ENCODE measurements around the gene PTMA.
"Not testable (repeated sequence)": the region's sequence is repeated elsewhere in the genome, so short reads cannot be mapped to it uniquely, and the experiment has no call there.

PTMA gene

DNA sequence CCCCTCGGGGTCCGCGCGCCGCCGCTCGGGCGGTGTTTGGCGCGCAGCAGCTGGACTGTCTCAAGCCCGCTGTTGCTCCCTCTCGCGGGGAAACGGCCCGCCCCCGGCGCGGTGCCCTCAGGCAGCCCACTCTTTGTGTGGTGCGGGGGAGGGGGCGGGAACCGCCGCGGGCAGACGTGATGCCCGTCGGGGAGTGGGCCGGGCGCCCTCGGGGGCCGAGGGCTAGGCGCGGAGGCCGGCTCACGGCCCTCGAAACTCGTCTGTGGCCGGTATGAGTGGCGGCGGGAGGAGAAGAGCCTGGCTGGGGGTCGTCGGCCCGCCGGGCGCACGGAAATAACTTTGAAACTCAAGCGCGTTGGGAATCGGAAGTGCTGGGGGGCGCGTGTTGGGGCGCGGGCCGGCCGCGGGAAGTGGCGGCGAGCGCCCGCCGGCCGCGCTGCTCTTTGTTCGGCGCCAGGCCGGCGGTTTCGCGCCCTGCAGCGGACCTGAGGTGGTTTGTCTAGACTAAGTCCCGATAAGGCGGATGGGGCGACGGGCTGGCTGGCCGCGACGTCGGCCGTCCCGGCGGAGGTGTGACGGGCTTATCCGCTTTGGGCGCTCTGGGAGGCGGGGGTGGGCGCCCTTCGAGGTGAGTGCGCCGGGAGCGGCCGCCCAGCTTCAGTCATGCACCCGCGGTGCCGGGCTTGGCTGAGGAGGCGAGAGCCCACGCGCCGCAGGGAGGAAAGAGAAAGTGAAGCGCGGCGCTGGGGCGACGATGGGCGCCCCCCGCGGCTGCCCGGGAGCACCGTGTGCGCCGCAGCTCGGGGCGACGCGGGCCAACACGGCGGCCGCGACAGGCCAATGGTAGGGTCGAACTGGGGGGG, 679 bp downstream of the PTMA start:
- Histone ChIP-seq H3K27me3 (ENCODE audit: control insufficient read depth, insufficient read depth, low read length) (no peaks in the 10 kb centered on the region), H3K27ac (ENCODE audit: low read length) (peak overlapping the region; percentile 92), H3K36me3 (ENCODE audit: control insufficient read depth, low read depth, low read length) (peaks cover 32% of the 10 kb centered on the region)

DNA sequence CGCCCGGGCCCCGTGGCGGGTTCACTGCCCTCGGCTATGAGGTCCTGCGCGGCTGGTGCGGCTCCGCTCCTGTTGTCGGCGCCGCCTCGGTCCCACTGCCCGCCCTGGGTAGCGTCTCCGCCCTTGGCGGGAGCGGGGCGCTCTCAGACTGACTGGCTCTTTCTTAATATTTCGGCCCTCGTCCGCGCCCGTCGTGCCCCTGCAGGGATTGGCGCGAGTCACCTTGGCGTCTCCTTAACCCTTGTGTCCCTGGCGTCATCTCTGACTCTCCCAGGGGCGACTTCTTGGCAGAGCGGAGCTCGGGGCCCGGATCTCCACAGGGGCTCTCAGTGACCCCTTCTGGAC, 1.3 kb downstream of the PTMA start:
- peaks cover 35% of the 10 kb centered on the region for H3K36me3 ChIP-seq (ENCODE audit: control insufficient read depth, low read depth, low read length)
- peak overlapping the region; percentile 99 for H3K9ac ChIP-seq (ENCODE audit: low read length)

More for the DNA sequence above, 679 bp downstream of the PTMA start:
- Histone ChIP-seq H3K9ac (ENCODE audit: low read length) (peak overlapping the region; percentile 99), H3K4me3 (ENCODE audit: low read length) (peak overlapping the region; percentile 98), H3K9me3 (ENCODE audit: control insufficient read depth, low read depth, low read length) (no peaks in the 10 kb centered on the region), H3K4me1 (ENCODE audit: control insufficient read depth, low read depth, low read length) (peaks cover 13% of the 10 kb centered on the region)

GRCh38 chr2:231709981-231710798, 1.9 kb downstream of the PTMA start:
- Histone ChIP-seq H3K27me3 (ENCODE audit: control insufficient read depth, insufficient read depth, low read length) (no peaks in the 10 kb centered on the region), H3K4me1 (ENCODE audit: control insufficient read depth, low read depth, low read length) (peaks cover 19% of the 10 kb centered on the region), H3K9me3 (ENCODE audit: control insufficient read depth, low read depth, low read length) (no peaks in the 10 kb centered on the region), H3K4me3 (ENCODE audit: low read length) (peak overlapping the region; percentile 98), H3K27ac (ENCODE audit: low read length) (peak overlapping the region; percentile 92), H3K9ac (ENCODE audit: low read length) (peak overlapping the region; percentile 99), H3K36me3 (ENCODE audit: control insufficient read depth, low read depth, low read length) (peaks cover 35% of the 10 kb centered on the region)

More for the DNA sequence above, 1.3 kb downstream of the PTMA start:
- Histone ChIP-seq H3K4me3 (ENCODE audit: low read length) (peak overlapping the region; percentile 98), H3K4me1 (ENCODE audit: control insufficient read depth, low read depth, low read length) (peaks cover 15% of the 10 kb centered on the region), H3K9me3 (ENCODE audit: control insufficient read depth, low read depth, low read length) (no peaks in the 10 kb centered on the region), H3K27ac (ENCODE audit: low read length) (peak overlapping the region; percentile 92), H3K27me3 (ENCODE audit: control insufficient read depth, insufficient read depth, low read length) (no peaks in the 10 kb centered on the region)

DNA sequence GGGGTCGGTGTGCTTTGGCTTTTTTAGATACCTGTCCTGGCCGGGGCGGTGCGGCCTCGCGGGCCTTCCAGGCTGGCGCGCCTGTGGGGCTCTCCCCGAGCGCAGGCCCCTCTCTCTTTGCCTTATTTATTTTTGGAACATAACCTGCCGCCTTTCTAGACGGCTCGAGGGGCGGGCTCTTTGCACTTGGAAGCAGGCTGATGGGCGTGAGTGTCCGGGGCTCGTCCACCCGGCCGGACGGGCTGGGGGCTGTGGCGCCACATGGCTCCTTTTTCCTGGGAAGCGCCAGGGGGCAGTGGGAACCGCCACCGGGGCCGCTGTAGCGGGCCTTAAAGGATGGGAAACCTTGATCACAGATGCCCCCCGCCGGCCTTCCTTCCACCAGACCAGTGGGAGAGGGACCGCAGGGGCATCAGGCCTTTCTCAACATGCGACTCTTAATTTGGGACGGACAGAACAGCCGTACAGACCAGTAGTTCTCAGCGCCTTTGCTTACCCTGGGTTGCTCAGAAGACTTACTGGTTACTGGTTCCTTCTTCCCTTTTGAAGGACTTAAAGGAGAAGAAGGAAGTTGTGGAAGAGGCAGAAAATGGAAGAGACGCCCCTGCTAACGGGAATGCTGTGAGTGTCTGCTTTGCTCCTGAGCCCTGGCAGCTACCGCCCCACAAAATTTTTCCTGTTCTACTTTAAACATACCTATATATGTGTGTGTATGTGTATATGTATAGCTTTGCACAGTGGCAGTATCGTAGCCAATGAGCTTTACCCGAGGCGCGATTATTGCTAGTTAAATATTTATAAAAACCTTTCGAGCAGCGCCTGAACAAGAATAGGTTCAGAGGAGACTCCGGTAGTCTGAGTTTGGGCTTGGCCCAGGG, 2.7 kb downstream of the PTMA start:
- H3K4me1 ChIP-seq (ENCODE audit: control insufficient read depth, low read depth, low read length): peaks cover 15% of the 10 kb centered on the region

GRCh38 chr2:231711677-231712450, 3.5 kb downstream of the PTMA start:
- peak overlapping the region; percentile 98 for H3K4me3 ChIP-seq (ENCODE audit: low read length)
- H3K9ac ChIP-seq (ENCODE audit: low read length): peak overlapping the region; percentile 99
- peaks cover 40% of the 10 kb centered on the region for H3K36me3 ChIP-seq (ENCODE audit: control insufficient read depth, low read depth, low read length)
- H3K4me1 ChIP-seq (ENCODE audit: control insufficient read depth, low read depth, low read length): peaks cover 13% of the 10 kb centered on the region
- H3K9me3 ChIP-seq (ENCODE audit: control insufficient read depth, low read depth, low read length): no peaks in the 10 kb centered on the region
- no peaks in the 10 kb centered on the region for H3K27me3 ChIP-seq (ENCODE audit: control insufficient read depth, insufficient read depth, low read length)
- H3K27ac ChIP-seq (ENCODE audit: low read length): peak overlapping the region; percentile 21

More for the DNA sequence above, 2.7 kb downstream of the PTMA start:
- Histone ChIP-seq H3K36me3 (ENCODE audit: control insufficient read depth, low read depth, low read length) (peaks cover 40% of the 10 kb centered on the region), H3K4me3 (ENCODE audit: low read length) (peak overlapping the region; percentile 98), H3K27me3 (ENCODE audit: control insufficient read depth, insufficient read depth, low read length) (no peaks in the 10 kb centered on the region), H3K27ac (ENCODE audit: low read length) (no peak overlapping the region), H3K9me3 (ENCODE audit: control insufficient read depth, low read depth, low read length) (no peaks in the 10 kb centered on the region), H3K9ac (ENCODE audit: low read length) (peak overlapping the region; percentile 99)

DNA sequence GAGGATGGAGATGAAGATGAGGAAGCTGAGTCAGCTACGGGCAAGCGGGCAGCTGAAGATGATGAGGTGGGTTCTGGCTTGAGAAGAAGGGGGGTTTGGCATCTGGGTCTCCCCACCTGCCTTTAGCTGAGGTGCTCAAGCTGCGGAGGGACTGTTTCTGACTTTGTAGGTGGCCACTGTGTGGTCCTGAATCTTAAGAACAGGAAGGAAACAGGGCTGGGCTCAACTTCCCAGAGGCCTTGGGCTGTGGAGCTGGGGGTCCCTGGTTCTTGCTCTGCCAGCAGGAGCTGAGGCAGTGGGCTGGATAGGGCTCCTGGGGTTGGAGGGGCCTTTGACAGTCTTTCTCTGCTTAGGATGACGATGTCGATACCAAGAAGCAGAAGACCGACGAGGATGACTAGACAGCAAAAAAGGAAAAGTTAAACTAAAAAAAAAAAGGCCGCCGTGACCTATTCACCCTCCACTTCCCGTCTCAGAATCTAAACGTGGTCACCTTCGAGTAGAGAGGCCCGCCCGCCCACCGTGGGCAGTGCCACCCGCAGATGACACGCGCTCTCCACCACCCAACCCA, 4.2 kb downstream of the PTMA start:
- Histone ChIP-seq H3K4me3 (ENCODE audit: low read length) (peak overlapping the region; percentile 98), H3K36me3 (ENCODE audit: control insufficient read depth, low read depth, low read length) (peaks cover 40% of the 10 kb centered on the region), H3K4me1 (ENCODE audit: control insufficient read depth, low read depth, low read length) (peaks cover 13% of the 10 kb centered on the region), H3K9ac (ENCODE audit: low read length) (peak overlapping the region; percentile 99)
- H3K27me3 ChIP-seq (ENCODE audit: control insufficient read depth, insufficient read depth, low read length); H3K27ac ChIP-seq (ENCODE audit: low read length); H3K9me3 ChIP-seq (ENCODE audit: control insufficient read depth, low read depth, low read length): not testable (repeated sequence)

DNA sequence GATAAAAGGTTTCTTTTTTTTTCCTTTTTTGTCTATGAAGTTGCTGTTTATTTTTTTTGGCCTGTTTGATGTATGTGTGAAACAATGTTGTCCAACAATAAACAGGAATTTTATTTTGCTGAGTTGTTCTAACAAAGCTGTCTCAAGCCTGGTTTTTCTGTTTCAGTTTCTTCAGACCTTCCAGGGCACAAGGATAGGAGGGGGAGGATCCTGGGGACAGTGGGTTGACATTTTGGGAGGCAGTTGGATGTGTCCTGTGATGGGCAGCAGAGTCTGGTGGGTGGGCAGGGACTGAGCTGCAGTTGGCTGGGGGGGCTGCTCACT, 5.0 kb downstream of the PTMA start:
- Histone ChIP-seq H3K36me3 (ENCODE audit: control insufficient read depth, low read depth, low read length) (peaks cover 40% of the 10 kb centered on the region), H3K4me1 (ENCODE audit: control insufficient read depth, low read depth, low read length) (peaks cover 13% of the 10 kb centered on the region)
- not testable (repeated sequence) for H3K9ac ChIP-seq (ENCODE audit: low read length); H3K27me3 ChIP-seq (ENCODE audit: control insufficient read depth, insufficient read depth, low read length); H3K9me3 ChIP-seq (ENCODE audit: control insufficient read depth, low read depth, low read length); H3K27ac ChIP-seq (ENCODE audit: low read length); H3K4me3 ChIP-seq (ENCODE audit: low read length)

DNA sequence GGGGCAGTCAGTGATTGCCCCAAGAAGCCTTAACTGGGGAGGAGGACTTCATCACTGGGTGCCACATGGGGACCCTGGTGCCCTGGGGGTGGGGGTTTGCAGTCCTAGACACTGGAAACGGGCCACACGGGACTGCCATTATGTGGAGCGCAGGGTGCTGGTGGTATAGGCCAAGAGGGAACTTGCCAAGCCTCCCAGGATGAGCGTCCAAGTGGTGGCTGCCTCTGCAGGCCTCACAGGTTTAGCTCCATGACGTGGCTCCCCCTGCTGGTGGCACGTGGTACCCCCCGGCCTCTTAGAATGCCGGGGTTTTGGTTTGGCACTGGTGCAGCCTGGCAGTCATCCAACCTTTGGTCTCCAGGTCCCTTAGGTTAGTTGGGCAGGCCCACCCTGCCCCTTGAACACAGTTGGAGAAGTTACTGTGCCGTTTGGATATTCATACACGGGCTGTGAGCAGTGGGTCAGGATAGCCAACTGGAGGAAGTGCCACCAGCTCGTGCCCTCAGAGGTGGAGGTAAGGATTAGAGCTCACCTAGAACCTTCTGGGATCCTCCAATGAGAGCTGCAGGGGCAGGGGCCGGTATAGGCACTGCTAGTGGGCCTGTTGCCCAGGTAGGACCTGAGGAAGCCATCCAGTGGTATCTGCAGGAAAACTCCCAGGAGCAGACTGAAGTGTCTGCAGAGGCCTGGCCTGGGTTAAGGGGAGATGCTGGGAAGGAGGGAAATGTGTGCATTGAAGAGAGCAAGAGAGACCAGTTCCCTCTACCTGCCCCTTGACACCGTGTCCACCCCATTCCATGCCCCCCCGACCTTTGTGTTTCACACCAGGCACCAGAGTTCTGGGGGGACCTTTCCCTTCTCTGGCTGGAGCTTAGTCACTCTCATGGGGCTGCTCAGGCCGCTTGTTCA, 5.7 kb downstream of the PTMA start:
- peak overlapping the region; percentile 32 for H3K9ac ChIP-seq (ENCODE audit: low read length)
- H3K9me3 ChIP-seq (ENCODE audit: control insufficient read depth, low read depth, low read length): no peaks in the 10 kb centered on the region
- no peaks in the 10 kb centered on the region for H3K27me3 ChIP-seq (ENCODE audit: control insufficient read depth, insufficient read depth, low read length)
- H3K4me1 ChIP-seq (ENCODE audit: control insufficient read depth, low read depth, low read length): peaks cover 13% of the 10 kb centered on the region
- peak overlapping the region; percentile 69 for H3K27ac ChIP-seq (ENCODE audit: low read length)
- H3K4me3 ChIP-seq (ENCODE audit: low read length): no peak overlapping the region
- H3K36me3 ChIP-seq (ENCODE audit: control insufficient read depth, low read depth, low read length): peaks cover 40% of the 10 kb centered on the region

DNA sequence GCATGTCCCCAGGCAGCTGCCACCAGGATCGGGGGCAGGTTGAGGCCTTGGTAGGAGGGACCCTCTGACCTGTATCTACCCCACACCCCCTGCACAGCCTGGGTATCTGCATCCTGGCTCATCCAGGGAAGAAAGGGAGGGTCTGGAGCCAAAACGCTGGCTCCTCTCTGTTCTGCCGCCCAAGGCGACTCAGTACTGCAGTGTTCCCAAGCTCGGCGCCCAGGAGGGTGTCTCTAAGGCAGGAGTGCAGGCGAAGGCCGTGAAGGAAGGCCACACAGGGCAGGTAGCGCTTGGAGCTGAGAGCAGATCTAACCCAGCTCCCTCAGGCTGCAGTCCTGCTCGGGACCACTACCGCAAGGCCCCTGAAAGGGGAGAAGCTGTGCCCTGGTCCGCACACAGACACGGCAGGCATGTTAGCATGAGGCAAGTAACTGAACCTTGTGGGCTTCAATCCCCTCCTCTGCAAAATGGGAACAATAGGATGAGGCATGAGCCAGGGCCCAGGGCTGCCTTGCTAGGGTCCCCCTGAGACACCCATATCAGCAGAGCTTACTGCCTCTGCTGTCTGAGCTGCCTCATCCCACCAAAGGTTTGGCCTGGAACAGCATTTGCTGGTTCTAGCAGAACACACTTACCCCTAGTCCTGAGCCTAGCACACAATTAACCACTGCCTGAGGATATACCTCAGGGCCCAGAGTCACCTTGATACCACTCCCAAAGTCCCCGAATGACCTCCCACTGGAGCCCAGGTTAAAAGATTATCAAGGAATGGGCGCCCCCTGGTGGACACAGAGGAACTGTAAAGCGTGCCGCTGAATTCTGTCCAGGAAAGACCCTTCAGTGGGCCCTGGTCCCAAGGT, 6.5 kb downstream of the PTMA start:
- Histone ChIP-seq H3K9ac (ENCODE audit: low read length) (peak overlapping the region; percentile 2), H3K4me3 (ENCODE audit: low read length) (no peak overlapping the region)

More for the DNA sequence above, 6.5 kb downstream of the PTMA start:
- H3K36me3 ChIP-seq (ENCODE audit: control insufficient read depth, low read depth, low read length): peaks cover 36% of the 10 kb centered on the region
- H3K27me3 ChIP-seq (ENCODE audit: control insufficient read depth, insufficient read depth, low read length): no peaks in the 10 kb centered on the region
- peaks cover 13% of the 10 kb centered on the region for H3K4me1 ChIP-seq (ENCODE audit: control insufficient read depth, low read depth, low read length)
- H3K27ac ChIP-seq (ENCODE audit: low read length): peak overlapping the region; percentile 69
- no peaks in the 10 kb centered on the region for H3K9me3 ChIP-seq (ENCODE audit: control insufficient read depth, low read depth, low read length)
